ENCODE data around the gene SYCE3. TPM values are rescaled to one million over a fixed set of nuclear protein-coding genes. Genes with fewer than 3 reads are reported as not detected.
"Not testable (repeated sequence)": the region's sequence is repeated elsewhere in the genome, so short reads cannot be mapped to it uniquely, and the experiment has no call there.

SYCE3 gene
- total and polyA plus RNA-seq, 5 donors: not detected

GRCh38 chr22:50546326-50547262 lies 16.1 kb downstream of the SYCE3 start:
- 49% methylated on average over 78 of the region's 78 CpGs for WGBS
- peak in 1 of 3 donors; percentile 54 for DNase-seq
- intact Hi-C loops (cut with DNase I): no loop called here
- H3K27ac ChIP-seq (ENCODE audit: low read length): no peak overlapping the region
- no peaks in the 10 kb centered on the region for H3K9me3 ChIP-seq (ENCODE audit: control insufficient read depth, low read length)
- ATAC-seq: no peak
- no peaks in the 10 kb centered on the region for H3K27me3 ChIP-seq (ENCODE audit: control insufficient read depth, insufficient read depth)
- no peak overlapping the region for H3K4me3 ChIP-seq (ENCODE audit: low read length)
- H3K4me1 ChIP-seq (ENCODE audit: control insufficient read depth, insufficient read depth, low read length): no peaks in the 10 kb centered on the region

GRCh38 chr22:50545522-50546325 lies 17.0 kb downstream of the SYCE3 start, which contains the start of gene KLHDC7B:
KLHDC7B (plus strand) TSS chr22:50545899; CDS start chr22:50546244, 345 bp downstream.
- 59% methylated on average over 10 of the region's 10 CpGs for WGBS
- no peak for DNase-seq
- Histone ChIP-seq H3K4me1 (ENCODE audit: control insufficient read depth, insufficient read depth, low read length) (no peaks in the 10 kb centered on the region), H3K27me3 (ENCODE audit: control insufficient read depth, insufficient read depth) (no peaks in the 10 kb centered on the region), H3K9me3 (ENCODE audit: control insufficient read depth, low read length) (no peaks in the 10 kb centered on the region), H3K4me3 (ENCODE audit: low read length) (no peak within 1 kb of the TSS), H3K27ac (ENCODE audit: low read length) (no peak within 1 kb of the TSS)
- no peak for ATAC-seq
- intact Hi-C loops (cut with DNase I): no loop called here

GRCh38 chr22:50544746-50545253 lies 17.9 kb downstream of the SYCE3 start:
- ATAC-seq (no peak), DNase-seq (peak in 1 of 3 donors; percentile 61)
- intact Hi-C loops (cut with DNase I): no loop called here
- H3K27ac ChIP-seq (ENCODE audit: low read length): no peak overlapping the region
- H3K9me3 ChIP-seq (ENCODE audit: control insufficient read depth, low read length): no peaks in the 10 kb centered on the region
- 74% methylated on average over 5 of the region's 5 CpGs for WGBS
- H3K4me3 ChIP-seq (ENCODE audit: low read length): no peak overlapping the region
- H3K27me3 ChIP-seq (ENCODE audit: control insufficient read depth, insufficient read depth): no peaks in the 10 kb centered on the region
- H3K4me1 ChIP-seq (ENCODE audit: control insufficient read depth, insufficient read depth, low read length): no peaks in the 10 kb centered on the region

- no peak overlapping the region for H3K4me3 ChIP-seq (ENCODE audit: low read length)
- ATAC-seq (peak; percentile 61 to 67), DNase-seq (peak; percentile 81 to 92 (median 91))
- H3K27me3 ChIP-seq (ENCODE audit: control insufficient read depth, insufficient read depth): no peaks in the 10 kb centered on the region
- 4% methylated on average over 52 of the region's 52 CpGs for WGBS
- H3K27ac ChIP-seq (ENCODE audit: low read length): no peak overlapping the region
- intact Hi-C loops (cut with DNase I): no loop called here
- H3K9me3 ChIP-seq (ENCODE audit: control insufficient read depth, low read length): no peaks in the 10 kb centered on the region
- no peaks in the 10 kb centered on the region for H3K4me1 ChIP-seq (ENCODE audit: control insufficient read depth, insufficient read depth, low read length)
Measured at GRCh38 chr22:50544078-50544745, 18.5 kb downstream of the SYCE3 start.

GRCh38 chr22:50542416-50542927 lies 20.2 kb downstream of the SYCE3 start:
- 87% methylated on average over 19 of the region's 19 CpGs for WGBS
- H3K4me3 ChIP-seq (ENCODE audit: low read length): no peak overlapping the region
- H3K4me1 ChIP-seq (ENCODE audit: control insufficient read depth, insufficient read depth, low read length): no peaks in the 10 kb centered on the region
- DNase-seq (peak in 1 of 3 donors; percentile 71), ATAC-seq (no peak)
- H3K9me3 ChIP-seq (ENCODE audit: control insufficient read depth, low read length): no peaks in the 10 kb centered on the region
- intact Hi-C loops (cut with DNase I): no loop called here
- H3K27ac ChIP-seq (ENCODE audit: low read length): no peak overlapping the region
- H3K27me3 ChIP-seq (ENCODE audit: control insufficient read depth, insufficient read depth): no peaks in the 10 kb centered on the region

GRCh38 chr22:50541667-50542026 lies 21.1 kb downstream of the SYCE3 start:
- DNase-seq (peak in 2 of 3 donors; percentile 65 to 71), ATAC-seq (peak in 1 of 2 donors; percentile 42)
- H3K9me3 ChIP-seq (ENCODE audit: control insufficient read depth, low read length); H3K27ac ChIP-seq (ENCODE audit: low read length); H3K4me3 ChIP-seq (ENCODE audit: low read length); H3K27me3 ChIP-seq (ENCODE audit: control insufficient read depth, insufficient read depth); intact Hi-C loops (cut with DNase I); H3K4me1 ChIP-seq (ENCODE audit: control insufficient read depth, insufficient read depth, low read length): not testable (repeated sequence)
- WGBS: 75% methylated on average over 5 of the region's 5 CpGs

- DNase-seq: peak in 1 of 3 donors; percentile 47
- WGBS: 86% methylated on average over 10 of the region's 10 CpGs
- Histone ChIP-seq H3K27ac (ENCODE audit: low read length) (no peak overlapping the region), H3K27me3 (ENCODE audit: control insufficient read depth, insufficient read depth) (no peaks in the 10 kb centered on the region), H3K9me3 (ENCODE audit: control insufficient read depth, low read length) (no peaks in the 10 kb centered on the region), H3K4me3 (ENCODE audit: low read length) (no peak overlapping the region), H3K4me1 (ENCODE audit: control insufficient read depth, insufficient read depth, low read length) (no peaks in the 10 kb centered on the region)
- intact Hi-C loops (cut with DNase I): no loop called here
- no peak for ATAC-seq
Measured at GRCh38 chr22:50540381-50540780, 22.3 kb downstream of the SYCE3 start.

- ATAC-seq (no peak), DNase-seq (peak in 1 of 3 donors; percentile 32)
- Histone ChIP-seq H3K27me3 (ENCODE audit: control insufficient read depth, insufficient read depth) (no peaks in the 10 kb centered on the region), H3K4me3 (ENCODE audit: low read length) (no peak overlapping the region), H3K4me1 (ENCODE audit: control insufficient read depth, insufficient read depth, low read length) (no peaks in the 10 kb centered on the region), H3K27ac (ENCODE audit: low read length) (no peak overlapping the region), H3K9me3 (ENCODE audit: control insufficient read depth, low read length) (no peaks in the 10 kb centered on the region)
- 84% methylated on average over 13 of the region's 13 CpGs for WGBS
- intact Hi-C loops (cut with DNase I): no loop called here
Measured at GRCh38 chr22:50537765-50538164, 25.0 kb downstream of the SYCE3 start.

- H3K27me3 ChIP-seq (ENCODE audit: control insufficient read depth, insufficient read depth): no peaks in the 10 kb centered on the region
- 70% methylated on average over 3 of the region's 3 CpGs for WGBS
- no peak overlapping the region for H3K27ac ChIP-seq (ENCODE audit: low read length)
- H3K4me3 ChIP-seq (ENCODE audit: low read length): no peak overlapping the region
- no peaks in the 10 kb centered on the region for H3K4me1 ChIP-seq (ENCODE audit: control insufficient read depth, insufficient read depth, low read length)
- intact Hi-C loops (cut with DNase I): no loop called here
- H3K9me3 ChIP-seq (ENCODE audit: control insufficient read depth, low read length): no peaks in the 10 kb centered on the region
- DNase-seq (no peak), ATAC-seq (no peak)
Measured at GRCh38 chr22:50536226-50536625, 26.5 kb downstream of the SYCE3 start.

- DNase-seq: peak in 1 of 3 donors; percentile 14
- H3K9me3 ChIP-seq (ENCODE audit: control insufficient read depth, low read length): no peaks in the 10 kb centered on the region
- 90% methylated on average over 8 of the region's 8 CpGs for WGBS
- H3K27ac ChIP-seq (ENCODE audit: low read length): no peak overlapping the region
- H3K27me3 ChIP-seq (ENCODE audit: control insufficient read depth, insufficient read depth): no peaks in the 10 kb centered on the region
- no peak overlapping the region for H3K4me3 ChIP-seq (ENCODE audit: low read length)
- H3K4me1 ChIP-seq (ENCODE audit: control insufficient read depth, insufficient read depth, low read length): no peaks in the 10 kb centered on the region
- intact Hi-C loops (cut with DNase I): no loop called here
- no peak for ATAC-seq
Measured at GRCh38 chr22:50535113-50535512, 27.6 kb downstream of the SYCE3 start.

Measured in right cardiac atrium (tissue), 5 donors.